ENCODE measurements around the gene MAGEA3. TPM values are rescaled to one million over a fixed set of nuclear protein-coding genes. Genes with fewer than 3 reads are reported as not detected.

The MAGEA3 gene
- total and polyA plus RNA-seq, 2 experiments from 2014 or later, result not detected

DNA sequence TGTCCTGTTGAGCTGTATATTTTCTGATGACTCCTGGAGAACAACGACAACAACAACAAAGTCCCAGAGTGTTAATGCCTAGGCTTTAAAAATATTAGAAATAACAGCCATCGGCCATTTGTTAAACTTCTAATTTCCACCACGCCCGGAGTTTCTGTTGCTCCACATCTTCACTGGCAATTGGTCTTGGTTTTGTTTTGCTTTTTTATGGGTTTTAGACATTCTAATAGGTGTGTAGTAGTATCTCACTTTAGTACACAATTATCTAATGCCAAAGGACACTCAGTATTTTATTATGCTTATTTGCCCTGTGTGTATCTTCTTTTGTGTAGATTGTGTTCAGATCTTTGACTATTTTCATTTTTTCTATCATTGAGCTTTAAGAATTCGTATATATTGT is 40.0 kb downstream of the MAGEA3 start:
- Histone ChIP-seq H3K4me1 (ENCODE audit: insufficient read depth) (no peaks in the 10 kb centered on the region), H3K79me2 (ENCODE audit: insufficient read depth) (no peaks in the 10 kb centered on the region), H3K9me2 (ENCODE audit: insufficient read depth) (no peaks in the 10 kb centered on the region), H3K9ac (no peak overlapping the region), H3K4me3 (no peak overlapping the region), H3K4me2 (ENCODE audit: unreplicated experiment) (no peak overlapping the region), H3K27ac (no peak overlapping the region), H2AFZ (no peak overlapping the region), H3F3A (ENCODE audit: insufficient read depth) (no peaks in the 10 kb centered on the region), H3K27me3 (replicated peaks; ENCODE audit: insufficient read depth) (no peaks in the 10 kb centered on the region), H3K9me3 (ENCODE audit: low read depth) (no peaks in the 10 kb centered on the region), H4K20me1 (ENCODE audit: insufficient read depth) (no peaks in the 10 kb centered on the region), H3K36me3 (ENCODE audit: low read depth) (no peaks in the 10 kb centered on the region)
- DNase-seq, result no peak
- WGBS, 2 experiments (ENCODE audit: low coverage in 1 of 2, low lambda C conversion rate in 2 of 2, missing lambda C conversion rate in 2 of 2), result 18 to 36% methylated on average over 4 to 5 of the region's 5 CpGs
- TF ChIP-seq EZH2phosphoT487 (IDR thresholded peaks at IDR 0.05; ENCODE audit: insufficient read depth, low read depth) (no peak), EZH2 (IDR thresholded peaks at IDR 0.05; ENCODE audit: insufficient read depth, poor library complexity, severe bottlenecking) (no peak)
- in situ Hi-C loops (cut with MboI), result no loop called here

Other genes with a start within 250 kb of the MAGEA3 start
- not detected in 2 replicates for gene GABRA3, start 247.5 kb upstream of the MAGEA3 start, total RNA-seq (2014; rRNA removed; shearing (Covaris generic))
- gene GABRA3, start 247.5 kb upstream of the MAGEA3 start, polyA plus RNA-seq (2016; fragmentation: Nextera tagmentation; extraction: Ambion mirVana), result not detected in 2 replicates
- not detected in 2 replicates for gene GABRQ, start 60.9 kb upstream of the MAGEA3 start, total RNA-seq (2014; rRNA removed; shearing (Covaris generic))
- not detected in 2 replicates for gene GABRQ, start 60.9 kb upstream of the MAGEA3 start, polyA plus RNA-seq (2016; fragmentation: Nextera tagmentation; extraction: Ambion mirVana)
- not detected in 2 replicates for gene CSAG2, start 10.5 kb downstream of the MAGEA3 start, total RNA-seq (2014; rRNA removed; shearing (Covaris generic))
- gene CSAG2, start 10.5 kb downstream of the MAGEA3 start, polyA plus RNA-seq (2016; fragmentation: Nextera tagmentation; extraction: Ambion mirVana), result not detected in 2 replicates
- not detected in 2 replicates for gene MAGEA2B, start 15.8 kb downstream of the MAGEA3 start, total RNA-seq (2014; rRNA removed; shearing (Covaris generic))
- not detected in 2 replicates for gene MAGEA2B, start 15.8 kb downstream of the MAGEA3 start, polyA plus RNA-seq (2016; fragmentation: Nextera tagmentation; extraction: Ambion mirVana)
- gene CSAG1, start 34.9 kb downstream of the MAGEA3 start, total RNA-seq (2014; rRNA removed; shearing (Covaris generic)), result not detected in 2 replicates
- 0.24 TPM in 1 of 2 replicates, not detected in the other for gene CSAG1, start 34.9 kb downstream of the MAGEA3 start, polyA plus RNA-seq (2016; fragmentation: Nextera tagmentation; extraction: Ambion mirVana)
- 0.54 TPM in 1 of 2 replicates, not detected in the other for gene MAGEA12, start 35.0 kb downstream of the MAGEA3 start, total RNA-seq (2014; rRNA removed; shearing (Covaris generic))
- 0.18 and 0.27 TPM in 2 replicates for gene MAGEA12, start 35.0 kb downstream of the MAGEA3 start, polyA plus RNA-seq (2016; fragmentation: Nextera tagmentation; extraction: Ambion mirVana)
- not detected in 2 replicates for gene MAGEA2, start 55.0 kb downstream of the MAGEA3 start, total RNA-seq (2014; rRNA removed; shearing (Covaris generic))
- not detected in 2 replicates for gene MAGEA2, start 55.0 kb downstream of the MAGEA3 start, polyA plus RNA-seq (2016; fragmentation: Nextera tagmentation; extraction: Ambion mirVana)
- gene CSAG3, start 60.4 kb downstream of the MAGEA3 start, total RNA-seq (2014; rRNA removed; shearing (Covaris generic)), result not detected in 2 replicates
- not detected in 2 replicates for gene CSAG3, start 60.4 kb downstream of the MAGEA3 start, polyA plus RNA-seq (2016; fragmentation: Nextera tagmentation; extraction: Ambion mirVana)
- not detected in 2 replicates for gene MAGEA6, start 70.9 kb downstream of the MAGEA3 start, total RNA-seq (2014; rRNA removed; shearing (Covaris generic))
- not detected in 2 replicates for gene MAGEA6, start 70.9 kb downstream of the MAGEA3 start, polyA plus RNA-seq (2016; fragmentation: Nextera tagmentation; extraction: Ambion mirVana)
- gene CETN2, start 132.0 kb downstream of the MAGEA3 start, total RNA-seq (2014; rRNA removed; shearing (Covaris generic)), result 51.7 and 73.7 TPM in 2 replicates
- gene CETN2, start 132.0 kb downstream of the MAGEA3 start, polyA plus RNA-seq (2016; fragmentation: Nextera tagmentation; extraction: Ambion mirVana), result 72.0 and 74.5 TPM in 2 replicates
- gene NSDHL, start 132.3 kb downstream of the MAGEA3 start, total RNA-seq (2014; rRNA removed; shearing (Covaris generic)), result 8.3 and 11.2 TPM in 2 replicates
- 24.0 and 25.2 TPM in 2 replicates for gene NSDHL, start 132.3 kb downstream of the MAGEA3 start, polyA plus RNA-seq (2016; fragmentation: Nextera tagmentation; extraction: Ambion mirVana)
- gene ZNF185, start 199.3 kb downstream of the MAGEA3 start, total RNA-seq (2014; rRNA removed; shearing (Covaris generic)), result 4.5 and 7.2 TPM in 2 replicates
- 3.7 and 4.0 TPM in 2 replicates for gene ZNF185, start 199.3 kb downstream of the MAGEA3 start, polyA plus RNA-seq (2016; fragmentation: Nextera tagmentation; extraction: Ambion mirVana)

Data from GM23248 (cell line).